WTC11 (cell line): ENCODE results near the gene USP2. TPM values are rescaled to one million over a fixed set of nuclear protein-coding genes. Genes with fewer than 3 reads are reported as not detected.

ENCODE experiments used
- ATF6 ChIP-seq: sonication (generic); formaldehyde crosslinking; IDR thresholded peaks from 2 replicates; pipeline ENCODE4 v1.8.1; 2023; ENCODE audit warnings: mild to moderate bottlenecking, missing genetic modification reagents
- CREB1 ChIP-seq: sonication (generic); formaldehyde crosslinking; IDR thresholded peaks from 2 replicates; pipeline ENCODE4 v1.8.0; 2023; ENCODE audit warnings: mild to moderate bottlenecking, missing genetic modification reagents
- CREM ChIP-seq: sonication (generic); formaldehyde crosslinking; IDR thresholded peaks from 2 replicates; pipeline ENCODE4 v1.8.1; 2022; ENCODE audit warnings: mild to moderate bottlenecking, missing genetic modification reagents, moderate library complexity
- E2F1 ChIP-seq: sonication (generic); formaldehyde crosslinking; IDR thresholded peaks from 2 replicates; pipeline ENCODE4 v1.8.0; 2022; ENCODE audit warnings: mild to moderate bottlenecking, missing genetic modification reagents
- E2F5 ChIP-seq: sonication (generic); formaldehyde crosslinking; IDR thresholded peaks from 2 replicates; pipeline ENCODE4 v1.8.1; 2022; ENCODE audit warnings: mild to moderate bottlenecking, moderate library complexity, missing genetic modification reagents
- FOXP1 ChIP-seq: sonication (generic); formaldehyde crosslinking; IDR thresholded peaks from 2 replicates; pipeline ENCODE4 v1.8.0; 2022; ENCODE audit warnings: missing genetic modification reagents, mild to moderate bottlenecking, moderate library complexity, borderline replicate concordance
- FOXP4 ChIP-seq: sonication (generic); formaldehyde crosslinking; IDR thresholded peaks from 2 replicates; pipeline ENCODE4 v1.8.0; 2022; ENCODE audit warnings: mild to moderate bottlenecking, missing genetic modification reagents
- IRF1 ChIP-seq: sonication (generic); formaldehyde crosslinking; IDR thresholded peaks from 2 replicates; pipeline ENCODE4 v1.8.0; 2023; ENCODE audit warnings: missing genetic modification reagents
- NFATC4 ChIP-seq: fragments of 250-450 bp; sonication (Bioruptor Pico); IDR thresholded peaks from 2 replicates; pipeline ENCODE4 v1.9.0; 2021; ENCODE audit warnings: mild to moderate bottlenecking
- NR1H2 ChIP-seq: sonication (generic); formaldehyde crosslinking; IDR thresholded peaks from 2 replicates; pipeline ENCODE4 v1.9.0; 2021; ENCODE audit warnings: mild to moderate bottlenecking, moderate library complexity, missing genetic modification reagents
- NR3C1 ChIP-seq: sonication (generic); formaldehyde crosslinking; conservative IDR thresholded peaks from 2 replicates; pipeline ENCODE4 v1.8.1; 2023; ENCODE audit warnings: low read depth, mild to moderate bottlenecking, missing genetic modification reagents
- OVOL2 ChIP-seq: fragments of 250-450 bp; sonication (Bioruptor Pico); IDR thresholded peaks from 2 replicates; pipeline ENCODE4 v1.9.0; 2021; ENCODE audit warnings: mild to moderate bottlenecking, borderline replicate concordance
- PRRX2 ChIP-seq: fragments of 250-450 bp; sonication (Bioruptor Pico); IDR thresholded peaks from 2 replicates; pipeline ENCODE4 v1.8.0; 2021; ENCODE audit warnings: mild to moderate bottlenecking
- RELA ChIP-seq: sonication (generic); formaldehyde crosslinking; IDR thresholded peaks from 2 replicates; pipeline ENCODE4 v1.8.1; 2022; ENCODE audit warnings: missing genetic modification reagents, mild to moderate bottlenecking, borderline replicate concordance
- SMAD4 ChIP-seq: sonication (generic); formaldehyde crosslinking; IDR thresholded peaks from 2 replicates; pipeline ENCODE4 v1.8.0; 2022; ENCODE audit warnings: mild to moderate bottlenecking, missing genetic modification reagents
- SOX15 ChIP-seq: fragments of 250-450 bp; sonication (Bioruptor Pico); IDR thresholded peaks from 2 replicates; pipeline ENCODE4 v1.9.0; 2021; ENCODE audit warnings: mild to moderate bottlenecking
- SP1 ChIP-seq: sonication (generic); formaldehyde crosslinking; conservative IDR thresholded peaks from 2 replicates; pipeline ENCODE4 v1.8.1; 2022; ENCODE audit warnings: missing genetic modification reagents
- TEAD1 ChIP-seq: sonication (generic); formaldehyde crosslinking; IDR thresholded peaks from 2 replicates; pipeline ENCODE4 v1.8.0; 2022; ENCODE audit warnings: mild to moderate bottlenecking, missing genetic modification reagents
- ZMAT4 ChIP-seq: fragments of 250-450 bp; sonication (Bioruptor Pico); IDR thresholded peaks from 2 replicates; pipeline ENCODE4 v1.9.0; 2021; ENCODE audit warnings: mild to moderate bottlenecking
- ZNF138 ChIP-seq: sonication (generic); formaldehyde crosslinking; conservative IDR thresholded peaks from 2 replicates; pipeline ENCODE4 v1.8.1; 2022; ENCODE audit warnings: mild to moderate bottlenecking, moderate library complexity, missing genetic modification reagents
- ZNF425 ChIP-seq: fragments of 250-450 bp; sonication (Bioruptor Pico); conservative IDR thresholded peaks from 2 replicates; pipeline ENCODE4 v1.9.0; 2021; ENCODE audit warnings: mild to moderate bottlenecking
- ZNF532 ChIP-seq: fragments of 250-450 bp; sonication (Bioruptor Pico); IDR thresholded peaks from 2 replicates; pipeline ENCODE4 v1.9.0; 2021; ENCODE audit warnings: mild to moderate bottlenecking, borderline replicate concordance
- total RNA-seq: library from RNA; stranded (reverse); gene quantifications from 3 replicates; pipeline ENCODE4 v1.2.3, GENCODE V29; 2021

Gene USP2
- total RNA-seq, 1 experiment from 2014 or later, result 8.0 TPM

GRCh38 chr11:119323532-119324033 lies 57.9 kb downstream of the USP2 start (continued):
- TF ChIP-seq ZNF532, result no peak
- no peak for TF ChIP-seq CREB1 (CRISPR knock-in tag)
- 0 out of 2 replicates have a peak, but pooled peaks have one; percentile 25 for TF ChIP-seq SP1
- no peak for TF ChIP-seq ZMAT4 (CRISPR knock-in tag)
- TF ChIP-seq SOX15, result no peak
- TF ChIP-seq CREM (CRISPR knock-in tag), result no peak
- no peak for TF ChIP-seq ZNF138
- TF ChIP-seq TEAD1 (CRISPR knock-in tag), result no peak; the same call in 1 of the 2 replicates
- TF ChIP-seq FOXP1, result no peak
- no peak for TF ChIP-seq OVOL2 (CRISPR knock-in tag)
- TF ChIP-seq NR1H2, result no peak
- TF ChIP-seq FOXP4 (CRISPR knock-in tag), result no peak
- no peak for TF ChIP-seq SMAD4 (CRISPR knock-in tag)
- no peak for TF ChIP-seq PRRX2 (CRISPR knock-in tag)
- no peak for TF ChIP-seq E2F1 (CRISPR knock-in tag)
- no peak for TF ChIP-seq NR3C1 (CRISPR knock-in tag)
- TF ChIP-seq ATF6, result no peak
- TF ChIP-seq RELA (CRISPR knock-in tag), result no peak
- TF ChIP-seq NFATC4, result no peak; the same call in 1 of the 2 replicates
- TF ChIP-seq IRF1, result no peak
- TF ChIP-seq E2F5, result no peak
- TF ChIP-seq ZNF425, result no peak
